HG03025 (cell line): Measurements from ENCODE around the gene HMG20A.

Experiments used
- ATAC-seq: cut with Tn5 transposase; IDR thresholded peaks from one replicate; pipeline ENCODE4 v1.9.1; 2021; ENCODE audit warnings: mild to moderate bottlenecking, moderate library complexity; ENCODE audit not compliant: unreplicated experiment, low FRiP score

Gene HMG20A

DNA sequence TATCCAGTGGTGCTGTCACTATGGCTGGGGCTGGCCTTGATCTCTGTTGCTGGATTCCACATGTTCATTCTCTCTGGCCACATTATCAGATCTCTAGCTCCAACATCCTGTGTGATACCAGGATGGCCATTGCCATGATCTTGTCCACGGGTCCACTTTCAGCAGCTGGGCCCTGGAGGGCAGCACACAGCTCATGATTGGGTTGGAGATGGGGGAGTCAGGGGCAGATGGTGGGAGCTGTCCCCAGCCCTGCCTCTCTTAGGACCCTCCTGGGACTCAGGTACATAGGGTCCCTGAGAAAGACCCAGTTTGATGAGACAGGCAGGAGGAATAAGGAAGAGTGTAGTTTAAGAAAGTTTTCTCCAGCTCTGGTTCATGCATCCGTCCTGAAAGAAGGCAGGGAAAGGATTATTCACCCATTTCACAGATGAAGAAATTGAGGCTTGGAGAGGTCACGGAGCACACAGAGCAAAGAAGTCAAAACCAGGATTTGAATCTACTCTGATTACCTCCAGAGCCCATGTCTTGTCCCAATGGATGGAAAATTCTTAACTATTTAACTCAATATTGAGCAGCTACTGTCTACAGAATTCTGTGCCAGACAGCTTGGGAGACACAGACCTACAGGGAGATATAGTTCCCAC, 111.5 kb downstream of the HMG20A start:
- no peak for ATAC-seq

DNA sequence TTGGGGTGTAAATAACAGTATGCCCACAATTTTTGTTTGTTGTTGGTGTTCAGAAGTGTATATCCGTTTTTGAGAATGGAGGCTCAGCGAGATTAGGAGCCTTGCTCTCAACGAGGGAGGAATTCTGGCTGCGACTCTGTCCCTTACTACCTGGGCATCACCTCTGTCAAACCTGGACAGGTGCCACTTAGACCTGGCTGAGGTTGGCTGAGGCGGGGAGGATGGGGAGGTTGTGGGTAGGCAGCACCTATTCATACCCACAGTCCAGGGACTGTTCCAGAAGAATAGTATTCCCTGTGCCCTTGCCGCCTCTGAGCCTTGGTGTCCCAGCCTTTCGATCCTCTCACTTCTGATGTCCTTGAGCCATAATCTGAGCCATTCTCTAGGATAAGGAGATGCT, 112.2 kb downstream of the HMG20A start:
- ATAC-seq = no peak

DNA sequence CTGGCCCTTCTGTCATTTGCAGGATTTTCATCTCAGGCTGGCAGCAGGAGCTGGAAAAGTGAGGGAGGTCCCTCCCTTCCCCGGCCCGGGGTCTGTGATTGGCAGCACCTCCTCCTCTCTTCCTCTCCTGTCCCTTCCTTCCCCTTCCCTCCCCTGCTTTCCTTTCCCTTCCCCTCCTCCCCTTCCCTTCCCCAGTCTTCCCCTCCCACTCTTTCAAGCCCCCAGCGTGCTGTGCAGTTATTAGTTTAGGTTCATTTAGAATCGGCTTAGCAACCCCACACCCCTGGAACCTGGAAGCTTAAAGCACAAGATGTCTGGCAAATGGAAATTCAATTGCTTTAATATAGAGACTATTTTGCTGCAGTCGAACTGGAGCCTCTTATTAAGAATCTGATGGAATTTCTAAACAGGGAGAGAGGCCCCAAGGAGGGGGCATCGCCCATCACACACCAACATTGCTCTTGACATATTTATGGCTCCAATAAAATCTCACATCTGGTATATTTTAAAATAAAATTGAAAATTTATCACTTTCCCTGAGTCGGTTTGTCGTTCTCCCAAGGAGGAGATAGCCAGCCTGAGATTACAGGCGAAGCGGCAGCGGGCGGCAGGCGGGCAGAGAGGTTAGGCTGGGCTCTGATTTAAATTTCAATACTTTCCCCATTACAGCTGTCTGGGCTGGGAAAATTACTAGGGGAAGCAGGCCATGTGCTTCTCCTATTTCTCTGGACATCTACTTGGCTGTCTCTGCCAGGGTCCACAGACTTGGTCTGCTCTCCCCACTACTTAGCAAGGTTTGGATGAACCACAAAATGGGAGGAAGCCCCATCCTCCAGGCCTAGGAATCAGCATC, 113.1 kb downstream of the HMG20A start:
- no peak for ATAC-seq
